ENCODE results near the gene SRRM4.

DNA sequence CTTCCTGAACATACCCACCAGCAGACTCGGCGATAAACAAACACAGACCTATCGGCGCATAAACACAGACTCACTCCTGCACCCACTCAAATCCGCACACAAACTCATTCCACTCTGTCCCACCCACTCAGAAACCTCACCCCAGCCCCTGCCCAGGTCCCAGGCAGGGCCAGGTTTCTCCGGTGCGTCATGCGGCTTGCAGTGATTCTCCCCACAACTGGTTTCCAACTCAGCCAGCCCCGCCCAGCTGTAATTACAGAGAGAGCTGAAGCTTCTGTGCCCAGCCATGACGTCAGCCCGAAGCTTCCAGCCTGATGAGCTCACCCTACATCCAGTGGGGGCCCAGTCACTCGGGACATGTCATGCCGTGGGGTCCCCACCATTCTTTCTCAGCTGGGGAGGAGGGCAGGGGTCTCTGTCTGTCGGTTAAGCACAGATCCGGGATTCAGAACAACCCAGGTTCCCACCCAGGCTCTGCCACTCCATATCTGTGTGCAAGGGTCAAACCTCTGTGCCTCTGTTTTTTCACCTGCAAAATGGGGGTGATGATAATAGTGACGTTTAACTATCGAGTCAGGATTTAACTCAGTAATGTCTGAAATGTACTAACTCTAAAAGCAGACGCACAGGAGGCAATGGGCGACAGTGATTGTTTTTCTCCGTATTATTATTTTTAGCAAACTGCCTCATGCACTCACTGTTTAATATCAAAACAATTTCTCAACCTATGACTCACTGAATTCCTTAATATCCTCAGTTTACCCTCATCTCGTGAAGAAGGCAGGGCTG is 195.1 kb downstream of the SRRM4 start:
- TF ChIP-seq, protein P1, sequence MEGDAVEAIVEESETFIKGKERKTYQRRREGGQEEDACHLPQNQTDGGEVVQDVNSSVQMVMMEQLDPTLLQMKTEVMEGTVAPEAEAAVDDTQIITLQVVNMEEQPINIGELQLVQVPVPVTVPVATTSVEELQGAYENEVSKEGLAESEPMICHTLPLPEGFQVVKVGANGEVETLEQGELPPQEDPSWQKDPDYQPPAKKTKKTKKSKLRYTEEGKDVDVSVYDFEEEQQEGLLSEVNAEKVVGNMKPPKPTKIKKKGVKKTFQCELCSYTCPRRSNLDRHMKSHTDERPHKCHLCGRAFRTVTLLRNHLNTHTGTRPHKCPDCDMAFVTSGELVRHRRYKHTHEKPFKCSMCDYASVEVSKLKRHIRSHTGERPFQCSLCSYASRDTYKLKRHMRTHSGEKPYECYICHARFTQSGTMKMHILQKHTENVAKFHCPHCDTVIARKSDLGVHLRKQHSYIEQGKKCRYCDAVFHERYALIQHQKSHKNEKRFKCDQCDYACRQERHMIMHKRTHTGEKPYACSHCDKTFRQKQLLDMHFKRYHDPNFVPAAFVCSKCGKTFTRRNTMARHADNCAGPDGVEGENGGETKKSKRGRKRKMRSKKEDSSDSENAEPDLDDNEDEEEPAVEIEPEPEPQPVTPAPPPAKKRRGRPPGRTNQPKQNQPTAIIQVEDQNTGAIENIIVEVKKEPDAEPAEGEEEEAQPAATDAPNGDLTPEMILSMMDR (IDR thresholded peaks at IDR 0.05; ENCODE audit: low read depth, low read length), result no peak
- TF ChIP-seq POLR2A (IDR thresholded peaks at IDR 0.05; ENCODE audit: extremely low read depth, insufficient read length), result no peak

Measured in NB4 (cell line).